Nephron (organoid): ENCODE results near the gene COQ4.

Experiments used
- H3K27ac Mint-ChIP-seq, 3 experiments: 2 replicates each; pipeline ENCODE4 v1.8.0; 2020; ENCODE audit warnings: mixed read lengths in 3 of 3, mild to moderate bottlenecking in 2 of 3, moderate library complexity in 1 of 3
- H3K27me3 Mint-ChIP-seq: 2 replicates; pipeline ENCODE4 v1.8.0; 2021; ENCODE audit warnings: low read depth, mild to moderate bottlenecking, moderate library complexity, mixed read lengths
- H3K36me3 Mint-ChIP-seq: 2 replicates; pipeline ENCODE4 v1.8.0; 2020; ENCODE audit warnings: low read depth, mixed read lengths
- H3K4me1 Mint-ChIP-seq: 2 replicates; pipeline ENCODE4 v1.8.0; 2020; ENCODE audit warnings: mixed read lengths
- H3K4me3 Mint-ChIP-seq, 3 experiments: 2 replicates each; pipeline ENCODE4 v1.8.0; 2020; ENCODE audit warnings: mild to moderate bottlenecking in 3 of 3, mixed read lengths in 3 of 3, moderate library complexity in 2 of 3
- H3K9me3 Mint-ChIP-seq: 2 replicates; pipeline ENCODE4 v1.8.0; 2020; ENCODE audit warnings: mixed read lengths
- TF ChIP-seq, protein P1 (sequence below), 3 experiments: fragments of 200-600 bp; sonication (generic); IDR thresholded peaks; one replicate each; pipeline ENCODE4 v1.5.0; 2021; ENCODE audit warnings: antibody characterized with exemption in 3 of 3; ENCODE audit not compliant: unreplicated experiment in 3 of 3

COQ4 gene

DNA sequence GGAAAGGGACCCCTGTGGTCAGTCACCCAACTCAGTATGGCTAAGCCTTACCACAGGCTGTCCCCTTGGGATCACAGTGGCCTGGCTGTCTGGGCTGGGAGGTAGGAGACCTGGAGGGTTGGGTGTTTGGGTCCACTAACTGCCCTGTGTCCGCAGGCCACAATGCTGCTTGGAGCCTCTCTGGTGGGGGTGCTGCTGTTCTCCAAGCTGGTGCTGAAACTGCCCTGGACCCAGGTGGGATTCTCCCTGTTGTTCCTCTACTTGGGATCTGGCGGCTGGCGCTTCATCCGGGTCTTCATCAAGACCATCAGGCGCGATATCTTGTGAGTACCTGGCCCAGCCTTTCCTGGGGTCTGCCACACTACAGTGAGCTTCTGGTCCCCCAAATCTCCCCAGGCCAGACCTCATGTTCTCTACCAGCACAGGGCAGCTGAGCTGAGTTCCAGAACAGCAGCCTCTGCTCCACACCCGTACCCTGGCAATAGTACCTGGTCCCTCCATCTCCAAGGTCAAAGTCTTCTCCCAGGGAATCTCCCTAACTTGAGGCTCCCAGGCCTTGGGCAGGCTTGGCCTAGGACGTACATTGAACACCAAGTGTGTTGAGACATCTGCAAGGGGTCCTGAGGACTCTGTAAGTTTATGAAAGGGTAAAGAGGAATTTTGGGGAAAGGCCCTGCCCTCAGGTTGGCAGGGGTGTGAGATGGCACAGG is 20.5 kb downstream of the COQ4 start:
- Mint-ChIP-seq H3K9me3 (no peaks in the 10 kb centered on the region), H3K27me3 (no peaks in the 10 kb centered on the region), H3K4me1 (peaks cover 6% of the 10 kb centered on the region), H3K36me3 (peaks cover 17% of the 10 kb centered on the region), H3K27ac (no peak overlapping the region), H3K4me3 (peak overlapping the region in 2 of 3 experiments; percentile 27 to 61)
- TF ChIP-seq, protein P1, sequence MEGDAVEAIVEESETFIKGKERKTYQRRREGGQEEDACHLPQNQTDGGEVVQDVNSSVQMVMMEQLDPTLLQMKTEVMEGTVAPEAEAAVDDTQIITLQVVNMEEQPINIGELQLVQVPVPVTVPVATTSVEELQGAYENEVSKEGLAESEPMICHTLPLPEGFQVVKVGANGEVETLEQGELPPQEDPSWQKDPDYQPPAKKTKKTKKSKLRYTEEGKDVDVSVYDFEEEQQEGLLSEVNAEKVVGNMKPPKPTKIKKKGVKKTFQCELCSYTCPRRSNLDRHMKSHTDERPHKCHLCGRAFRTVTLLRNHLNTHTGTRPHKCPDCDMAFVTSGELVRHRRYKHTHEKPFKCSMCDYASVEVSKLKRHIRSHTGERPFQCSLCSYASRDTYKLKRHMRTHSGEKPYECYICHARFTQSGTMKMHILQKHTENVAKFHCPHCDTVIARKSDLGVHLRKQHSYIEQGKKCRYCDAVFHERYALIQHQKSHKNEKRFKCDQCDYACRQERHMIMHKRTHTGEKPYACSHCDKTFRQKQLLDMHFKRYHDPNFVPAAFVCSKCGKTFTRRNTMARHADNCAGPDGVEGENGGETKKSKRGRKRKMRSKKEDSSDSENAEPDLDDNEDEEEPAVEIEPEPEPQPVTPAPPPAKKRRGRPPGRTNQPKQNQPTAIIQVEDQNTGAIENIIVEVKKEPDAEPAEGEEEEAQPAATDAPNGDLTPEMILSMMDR (IDR thresholded peaks at IDR 0.05; ENCODE audit: unreplicated experiment in 3 of 3): no peak

DNA sequence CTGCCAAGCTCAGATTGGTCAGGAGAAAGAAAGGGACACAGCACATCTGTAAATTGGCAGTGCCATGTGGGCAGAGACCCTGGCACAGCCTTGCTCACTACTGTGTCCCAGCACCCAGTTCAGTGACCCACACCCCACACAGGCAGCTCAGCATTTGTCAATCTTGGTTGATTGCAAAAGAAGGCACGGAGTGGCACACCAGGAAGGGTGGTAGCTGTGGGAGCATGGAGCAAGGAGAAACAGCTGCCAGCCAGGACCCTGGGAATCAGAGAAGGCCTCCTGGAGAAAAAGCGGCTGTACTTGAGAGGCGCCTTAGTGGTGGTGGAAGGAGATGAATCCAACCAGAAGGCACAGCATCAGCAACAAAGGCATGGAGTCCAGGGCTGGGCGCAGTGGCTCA is 21.2 kb downstream of the COQ4 start:
- Mint-ChIP-seq H3K4me1 (peaks cover 6% of the 10 kb centered on the region), H3K27ac (no peak overlapping the region), H3K9me3 (no peaks in the 10 kb centered on the region), H3K27me3 (no peaks in the 10 kb centered on the region), H3K36me3 (peaks cover 17% of the 10 kb centered on the region), H3K4me3 (no peak overlapping the region)
- TF ChIP-seq, protein P1 (IDR thresholded peaks at IDR 0.05; ENCODE audit: unreplicated experiment in 3 of 3): no peak

DNA sequence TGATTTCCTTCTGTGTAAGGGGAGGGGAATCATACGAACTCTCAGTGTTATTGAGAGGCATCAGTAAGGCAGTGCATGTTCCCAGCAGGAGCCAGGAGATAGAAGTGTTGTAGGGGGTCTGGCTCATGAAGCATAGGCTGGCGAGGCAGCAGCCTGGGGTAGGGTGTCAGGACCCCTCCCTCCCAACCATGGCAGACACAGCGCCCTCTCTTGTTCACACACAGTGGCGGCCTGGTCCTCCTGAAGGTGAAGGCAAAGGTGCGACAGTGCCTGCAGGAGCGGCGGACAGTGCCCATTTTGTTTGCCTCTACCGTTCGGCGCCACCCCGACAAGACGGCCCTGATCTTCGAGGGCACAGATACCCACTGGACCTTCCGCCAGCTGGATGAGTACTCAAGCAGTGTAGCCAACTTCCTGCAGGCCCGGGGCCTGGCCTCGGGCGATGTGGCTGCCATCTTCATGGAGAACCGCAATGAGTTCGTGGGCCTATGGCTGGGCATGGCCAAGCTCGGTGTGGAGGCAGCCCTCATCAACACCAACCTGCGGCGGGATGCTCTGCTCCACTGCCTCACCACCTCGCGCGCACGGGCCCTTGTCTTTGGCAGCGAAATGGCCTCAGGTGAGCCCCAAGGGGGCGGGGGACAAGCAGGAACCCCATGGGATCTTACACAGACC is 22.4 kb downstream of the COQ4 start:
- Mint-ChIP-seq H3K4me1 (peaks cover 6% of the 10 kb centered on the region), H3K27me3 (no peaks in the 10 kb centered on the region), H3K4me3 (no peak overlapping the region), H3K36me3 (peaks cover 23% of the 10 kb centered on the region), H3K9me3 (no peaks in the 10 kb centered on the region), H3K27ac (no peak overlapping the region)
- TF ChIP-seq, protein P1 (IDR thresholded peaks at IDR 0.05; ENCODE audit: unreplicated experiment in 3 of 3): no peak

DNA sequence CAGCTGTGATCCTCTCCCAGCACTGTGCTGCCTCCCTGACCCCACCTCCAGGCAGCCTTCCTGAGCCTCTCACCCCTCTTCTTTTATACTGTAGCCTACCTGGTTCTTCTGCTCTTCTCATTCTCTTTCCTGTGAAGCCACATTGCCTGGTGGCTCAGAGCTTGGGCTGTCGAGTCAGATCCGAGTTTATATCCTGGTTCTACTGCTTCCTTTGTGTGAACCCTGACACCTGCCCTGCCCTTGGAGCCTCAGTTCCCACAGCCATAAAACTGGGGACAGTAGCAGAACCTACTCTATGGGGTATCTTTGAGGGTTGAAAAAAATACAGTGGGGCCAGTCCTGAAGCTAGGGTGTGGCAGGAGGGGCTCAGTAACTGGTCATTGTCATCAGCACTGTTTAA is 26.5 kb downstream of the COQ4 start:
- Mint-ChIP-seq H3K4me1 (no peaks in the 10 kb centered on the region), H3K27me3 (no peaks in the 10 kb centered on the region), H3K36me3 (peaks cover 35% of the 10 kb centered on the region), H3K4me3 (no peak overlapping the region), H3K9me3 (no peaks in the 10 kb centered on the region), H3K27ac (no peak overlapping the region)
- TF ChIP-seq, protein P1 (IDR thresholded peaks at IDR 0.05; ENCODE audit: unreplicated experiment in 3 of 3): no peak

DNA sequence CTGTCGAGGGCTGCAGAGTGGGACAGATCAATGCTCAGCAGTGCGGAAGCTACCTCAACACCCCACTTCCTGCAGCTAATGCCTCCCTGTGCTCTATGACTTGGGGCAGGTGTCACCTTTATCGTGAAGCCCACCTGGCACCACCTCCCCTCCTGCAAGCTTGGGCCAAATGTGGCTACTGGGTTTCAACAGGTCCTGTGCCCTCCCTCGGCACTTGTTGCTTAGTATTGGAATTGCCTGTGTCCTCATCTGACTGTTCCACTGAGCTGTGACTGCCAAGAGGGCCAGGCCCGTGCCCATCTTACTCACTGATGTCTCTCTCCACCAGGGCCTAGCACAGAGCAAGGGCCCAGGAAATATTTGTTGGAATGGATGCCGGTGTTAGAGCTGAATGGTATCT is 27.1 kb downstream of the COQ4 start:
- Mint-ChIP-seq H3K9me3 (no peaks in the 10 kb centered on the region), H3K4me3 (no peak overlapping the region), H3K4me1 (no peaks in the 10 kb centered on the region), H3K36me3 (peaks cover 33% of the 10 kb centered on the region), H3K27me3 (no peaks in the 10 kb centered on the region), H3K27ac (no peak overlapping the region)
- TF ChIP-seq, protein P1 (IDR thresholded peaks at IDR 0.05; ENCODE audit: unreplicated experiment in 3 of 3): no peak

DNA sequence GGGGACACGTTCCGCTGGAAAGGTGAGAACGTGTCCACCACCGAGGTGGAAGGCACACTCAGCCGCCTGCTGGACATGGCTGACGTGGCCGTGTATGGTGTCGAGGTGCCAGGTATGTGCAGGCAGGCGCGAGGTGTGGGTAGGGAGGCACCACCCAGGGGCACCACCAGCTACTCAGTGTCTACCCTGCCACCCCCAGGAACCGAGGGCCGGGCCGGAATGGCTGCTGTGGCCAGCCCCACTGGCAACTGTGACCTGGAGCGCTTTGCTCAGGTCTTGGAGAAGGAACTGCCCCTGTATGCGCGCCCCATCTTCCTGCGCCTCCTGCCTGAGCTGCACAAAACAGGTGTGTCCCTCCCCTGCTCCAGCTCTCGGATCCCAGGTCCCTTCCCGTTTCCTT is 32.8 kb downstream of the COQ4 start:
- Mint-ChIP-seq H3K4me3 (no peak overlapping the region), H3K27me3 (no peaks in the 10 kb centered on the region), H3K27ac (no peak overlapping the region), H3K4me1 (no peaks in the 10 kb centered on the region), H3K36me3 (peaks cover 25% of the 10 kb centered on the region), H3K9me3 (no peaks in the 10 kb centered on the region)
- TF ChIP-seq, protein P1 (IDR thresholded peaks at IDR 0.05; ENCODE audit: unreplicated experiment in 3 of 3): no peak
